HCT116 (cell line): ENCODE measurements around the gene MUC16. TPM values are rescaled to one million over a fixed set of nuclear protein-coding genes. Genes with fewer than 3 reads are reported as not detected.

ENCODE experiments used
- ATAC-seq: fragments of 200-7000 bp; cut with Tn5 transposase; 2 replicates; pipeline ENCODE4 v1.9.1; 2020; ENCODE audit warnings: mild to moderate bottlenecking, moderate library complexity
- BruUV-seq: library from RNA; stranded (reverse); fragments of 400-500 nt; replicated peaks from 2 replicates; lab custom pipeline; 2021; lab: Mats Ljungman, UMichigan
- CTCF ChIA-PET: fragments of 300-600 bp; sonication (Branson Sonifier 250); formaldehyde crosslinking; loops from one replicate; lab custom pipeline; 2021; ENCODE audit warnings: antibody characterized with exemption; lab: Charles Lee
- POLR2A ChIA-PET: fragments of 300-600, 350-600 bp; sonication (Branson Sonifier 250); formaldehyde crosslinking; loops from one replicate; lab custom pipeline; 2021; ENCODE audit warnings: antibody characterized with exemption; lab: Charles Lee
- RAD21 ChIA-PET, 2 experiments: fragments of 300-600 bp; sonication (Branson Sonifier 250); formaldehyde crosslinking; loops; one replicate each; lab custom pipeline; 2023; ENCODE audit warnings: low total read pairs in 2 of 2; ENCODE audit not compliant: uncharacterized antibody in 2 of 2, unreplicated experiment in 2 of 2, low non-redundant PET in 1 of 2; lab: Charles Lee
- DNase-seq: peaks from one replicate; pipeline ENCODE4 v3.0.0-alpha.2; 2010; ENCODE audit warnings: low read depth, low spot score
- H2AFZ ChIP-seq: fragments of 200-600 bp; shearing (Covaris generic), sonication (generic); 2 replicates; pipeline ENCODE4 v1.6.1; 2017; ENCODE audit warnings: low read depth, mixed run types, mixed read lengths, antibody characterized with exemption, low read length; ENCODE audit not compliant: poor library complexity, severe bottlenecking
- H3K27ac ChIP-seq: 2 replicates; pipeline ENCODE4 v1.5.1; 2012; ENCODE audit warnings: low read depth, low read length
- H3K27me3 ChIP-seq: fragments of 200-600 bp; sonication (generic); 2 replicates; pipeline ENCODE4 v1.6.1; 2016; ENCODE audit warnings: mixed run types, low read length, mixed read lengths; ENCODE audit not compliant: insufficient read depth
- H3K36me3 ChIP-seq, 2 experiments: fragments of 200-500 bp in 1 of 2; fragments of 200-600 bp in 1 of 2; sonication (Bioruptor generic) in 1 of 2; sonication (generic) in 1 of 2; 2 replicates each; pipeline versions ENCODE4 v1.5.1 to v1.6.1; 2014 to 2016; ENCODE audit warnings: low read length in 2 of 2, inconsistent platforms in 1 of 2, mixed read lengths in 1 of 2, mixed run types in 1 of 2; ENCODE audit not compliant: insufficient read depth in 2 of 2, control insufficient read depth in 1 of 2
- H3K4me1 ChIP-seq, 2 experiments: fragments of 200-600 bp in 1 of 2; sonication (generic) in 1 of 2; 2 replicates each; pipeline versions ENCODE4 v1.5.1 to v1.6.1; 2012 to 2017; ENCODE audit warnings: low read length in 2 of 2, inconsistent platforms in 1 of 2, mild to moderate bottlenecking in 1 of 2, mixed read lengths in 1 of 2, mixed run types in 1 of 2, moderate library complexity in 1 of 2; ENCODE audit not compliant: insufficient read depth in 2 of 2, control insufficient read depth in 1 of 2
- H3K4me2 ChIP-seq: fragments of 200-600 bp; sonication (generic); 2 replicates; pipeline ENCODE4 v1.6.1; 2017; ENCODE audit warnings: mixed run types, low read length, mixed read lengths
- H3K4me3 ChIP-seq, 2 experiments: fragments of 200-600 bp in 1 of 2; sonication (generic) in 1 of 2; replicated peaks in 1 of 2; 2 replicates each; pipeline ENCODE4 v1.5.1; 2011 to 2016; ENCODE audit warnings: low read length in 2 of 2, control low read depth in 1 of 2, low read depth in 1 of 2, mild to moderate bottlenecking in 1 of 2, mixed read lengths in 1 of 2, mixed run types in 1 of 2
- H3K79me2 ChIP-seq: fragments of 200-600 bp; sonication (generic); 2 replicates; pipeline ENCODE4 v1.6.1; 2017; ENCODE audit warnings: mild to moderate bottlenecking, mixed run types, low read length, moderate library complexity, mixed read lengths; ENCODE audit not compliant: insufficient read depth
- H3K9ac ChIP-seq: fragments of 200-600 bp; sonication (generic); 2 replicates; pipeline ENCODE4 v1.6.1; 2016; ENCODE audit warnings: low read length, mixed read lengths
- H3K9me2 ChIP-seq: fragments of 200-600 bp; sonication (generic), shearing (Covaris generic); 2 replicates; pipeline ENCODE4 v1.6.1; 2017; ENCODE audit warnings: mixed run types, mild to moderate bottlenecking, moderate library complexity; ENCODE audit not compliant: insufficient read depth
- H3K9me3 ChIP-seq, 2 experiments: fragments of 200-500 bp in 1 of 2; fragments of 200-600 bp in 1 of 2; sonication (Bioruptor generic) in 1 of 2; sonication (generic) in 1 of 2; 2 replicates each; pipeline ENCODE4 v1.6.1; 2014 to 2017; ENCODE audit warnings: low read length in 2 of 2, mixed read lengths in 2 of 2, inconsistent platforms in 1 of 2, low read depth in 1 of 2, mild to moderate bottlenecking in 1 of 2, mixed run types in 1 of 2, moderate library complexity in 1 of 2; ENCODE audit not compliant: control insufficient read depth in 1 of 2, insufficient read depth in 1 of 2
- H4K20me1 ChIP-seq: fragments of 200-600 bp; sonication (generic), shearing (Covaris generic); 2 replicates; pipeline ENCODE4 v1.6.1; 2017; ENCODE audit warnings: mixed run types, mild to moderate bottlenecking, moderate library complexity; ENCODE audit not compliant: insufficient read depth
- CBX3 ChIP-seq: IDR thresholded peaks from 2 replicates; pipeline ENCODE4 v1.6.1; 2012; ENCODE audit warnings: low read depth
- CEBPB ChIP-seq: IDR thresholded peaks from 2 replicates; pipeline ENCODE4 v1.6.1; 2012; ENCODE audit warnings: low read depth
- EZH2phosphoT487 ChIP-seq: fragments of 200-600 bp; IDR thresholded peaks from 2 replicates; pipeline ENCODE4 v1.6.1; 2018; ENCODE audit warnings: antibody characterized with exemption, borderline replicate concordance
- JUND ChIP-seq: IDR thresholded peaks from 2 replicates; pipeline ENCODE4 v1.6.1; 2012
- RAD21 ChIP-seq: IDR thresholded peaks from 2 replicates; pipeline ENCODE4 v1.6.1; 2012; ENCODE audit warnings: low read depth, mild to moderate bottlenecking
- SIN3A ChIP-seq: IDR thresholded peaks from 2 replicates; pipeline ENCODE4 v1.6.1; 2012; ENCODE audit warnings: low read depth
- YY1 ChIP-seq: IDR thresholded peaks from 2 replicates; pipeline ENCODE4 v1.6.1; 2011; ENCODE audit warnings: low read length, low read depth, moderate library complexity, mild to moderate bottlenecking; ENCODE audit not compliant: insufficient replicate concordance; ENCODE audit errors: extremely low read depth
- intact Hi-C: fragments of 100-400 bp; cut with micrococcal nuclease; formaldehyde crosslinking; loops from 2 replicates; pipeline ENCODE4 v1.10.0; 2022
- total RNA-seq: library from RNA; stranded (reverse); gene quantifications from one replicate; pipeline ENCODE4 v1.2.1, GENCODE V29; 2021; ENCODE audit not compliant: unreplicated experiment
- TF ChIP-seq, protein P1 (sequence below), 3 experiments: fragments of 200-600 bp in 1 of 3; sonication (generic) in 1 of 3; IDR thresholded peaks in 2 of 3; conservative IDR thresholded peaks in 1 of 3; 2 replicates each; pipeline ENCODE4 v1.5.1; 2012 to 2017; ENCODE audit warnings: low read depth in 2 of 3, low read length in 2 of 3, antibody characterized with exemption in 1 of 3, borderline replicate concordance in 1 of 3, control low read depth in 1 of 3, mild to moderate bottlenecking in 1 of 3, mixed read lengths in 1 of 3, mixed run types in 1 of 3, moderate library complexity in 1 of 3; ENCODE audit not compliant: insufficient read depth in 1 of 3
- TF ChIP-seq, protein P2 (sequence below): IDR thresholded peaks from 2 replicates; pipeline ENCODE4 v1.6.1; 2012

The MUC16 gene
- total RNA-seq, 1 experiment from 2014 or later, result 0.12 TPM

DNA sequence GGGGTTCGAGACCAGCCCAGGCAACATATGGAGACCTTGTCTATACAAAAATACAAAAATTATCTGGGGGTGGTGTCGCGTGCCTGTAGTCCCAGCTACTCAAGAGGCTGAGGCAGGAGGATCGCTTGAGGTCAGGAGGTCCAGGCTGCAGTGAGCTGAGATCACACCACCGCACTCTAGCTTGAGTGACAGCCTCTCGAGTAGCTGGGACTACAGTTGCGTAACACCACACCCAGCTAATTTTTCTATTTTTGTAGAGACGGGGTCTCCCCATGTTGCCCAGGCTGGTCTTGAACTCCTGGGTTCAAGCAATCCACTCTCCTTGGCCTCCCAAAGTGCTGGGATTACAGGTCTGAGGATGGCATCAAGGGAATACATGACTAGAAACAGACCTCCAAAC lies 30.8 kb upstream of the MUC16 start:
- no peaks in the 10 kb centered on the region for H4K20me1 ChIP-seq
- no peak overlapping the region for H3K4me3 ChIP-seq
- intact Hi-C loops, result no loop called here
- H3K27ac ChIP-seq, result no peak overlapping the region
- H3K9ac ChIP-seq, result no peak overlapping the region
- peaks cover 7 to 27% of the 10 kb centered on the region in 2 experiments for H3K4me1 ChIP-seq
- TF ChIP-seq JUND (no peak), EZH2phosphoT487 (no peak), YY1 (no peak), RAD21 (no peak), CEBPB (no peak), CBX3 (no peak), SIN3A (no peak)
- TF ChIP-seq, protein P1, sequence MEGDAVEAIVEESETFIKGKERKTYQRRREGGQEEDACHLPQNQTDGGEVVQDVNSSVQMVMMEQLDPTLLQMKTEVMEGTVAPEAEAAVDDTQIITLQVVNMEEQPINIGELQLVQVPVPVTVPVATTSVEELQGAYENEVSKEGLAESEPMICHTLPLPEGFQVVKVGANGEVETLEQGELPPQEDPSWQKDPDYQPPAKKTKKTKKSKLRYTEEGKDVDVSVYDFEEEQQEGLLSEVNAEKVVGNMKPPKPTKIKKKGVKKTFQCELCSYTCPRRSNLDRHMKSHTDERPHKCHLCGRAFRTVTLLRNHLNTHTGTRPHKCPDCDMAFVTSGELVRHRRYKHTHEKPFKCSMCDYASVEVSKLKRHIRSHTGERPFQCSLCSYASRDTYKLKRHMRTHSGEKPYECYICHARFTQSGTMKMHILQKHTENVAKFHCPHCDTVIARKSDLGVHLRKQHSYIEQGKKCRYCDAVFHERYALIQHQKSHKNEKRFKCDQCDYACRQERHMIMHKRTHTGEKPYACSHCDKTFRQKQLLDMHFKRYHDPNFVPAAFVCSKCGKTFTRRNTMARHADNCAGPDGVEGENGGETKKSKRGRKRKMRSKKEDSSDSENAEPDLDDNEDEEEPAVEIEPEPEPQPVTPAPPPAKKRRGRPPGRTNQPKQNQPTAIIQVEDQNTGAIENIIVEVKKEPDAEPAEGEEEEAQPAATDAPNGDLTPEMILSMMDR (IDR thresholded peaks at IDR 0.05 in 2 of 3, conservative IDR thresholded peaks at IDR 0.05 in 1 of 3; ENCODE audit: borderline replicate concordance in 1 of 3, insufficient read depth in 1 of 3, low read depth in 2 of 3, low read length in 2 of 3), result no peak
- TF ChIP-seq, protein P2, sequence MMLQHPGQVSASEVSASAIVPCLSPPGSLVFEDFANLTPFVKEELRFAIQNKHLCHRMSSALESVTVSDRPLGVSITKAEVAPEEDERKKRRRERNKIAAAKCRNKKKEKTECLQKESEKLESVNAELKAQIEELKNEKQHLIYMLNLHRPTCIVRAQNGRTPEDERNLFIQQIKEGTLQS, result no peak
- CTCF ChIA-PET, result no interaction called here
- BruUV-seq, result no TSS peak
- no peak for DNase-seq
- RAD21 ChIA-PET, result no interaction called here
- no peaks in the 10 kb centered on the region for H3K9me3 ChIP-seq
- POLR2A ChIA-PET, result no interaction called here
- H3K36me3 ChIP-seq, result no peaks in the 10 kb centered on the region
- H3K4me2 ChIP-seq, result no peak overlapping the region
- no peaks in the 10 kb centered on the region for H3K27me3 ChIP-seq
- no peak overlapping the region for H2AFZ ChIP-seq
- no peak for ATAC-seq
- H3K79me2 ChIP-seq, result no peaks in the 10 kb centered on the region
- no peaks in the 10 kb centered on the region for H3K9me2 ChIP-seq
